ENCODE data around the gene AP1G2. TPM values are rescaled to one million over a fixed set of nuclear protein-coding genes. Genes with fewer than 3 reads are reported as not detected.

The AP1G2 gene
- total and polyA plus RNA-seq, 12 donors: 6.6 to 58.5 (median 10.8) TPM

DNA sequence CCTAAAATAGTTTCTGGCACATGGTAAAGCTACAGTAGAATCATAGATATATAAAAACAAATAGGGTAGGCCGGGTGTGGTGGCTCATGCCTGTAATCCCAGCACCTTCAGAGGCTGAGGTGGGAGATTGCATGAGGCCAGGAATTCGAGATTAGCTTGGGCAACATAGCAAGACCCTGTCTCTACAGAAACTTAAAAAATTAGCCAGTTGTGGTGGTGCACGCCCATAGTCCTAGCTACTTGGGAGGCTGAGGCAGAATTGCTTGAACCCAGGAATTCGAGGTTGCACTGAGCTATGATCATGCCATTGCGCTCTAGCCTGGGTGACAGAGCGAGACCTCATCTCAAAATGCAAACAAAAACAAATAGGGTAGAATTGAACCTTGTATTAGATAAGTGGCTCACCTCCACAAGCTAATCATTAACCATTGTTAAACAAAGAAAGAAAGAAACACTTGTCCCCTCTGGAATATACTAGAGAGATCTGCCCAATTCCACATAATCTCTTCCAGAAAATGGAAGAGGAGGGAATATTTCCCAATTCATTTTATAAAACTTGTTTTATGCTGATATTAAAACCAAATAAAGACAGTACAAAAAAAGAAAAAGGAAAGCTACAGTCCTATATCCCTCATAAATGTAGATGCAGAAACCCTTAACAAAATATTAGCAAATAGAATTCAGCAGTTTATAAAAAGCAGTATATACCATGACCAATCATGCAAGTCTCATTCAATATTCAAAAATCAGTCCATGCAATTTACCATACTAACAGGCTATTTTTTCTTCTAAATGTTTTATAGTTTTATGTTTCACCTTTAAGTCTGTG, 45.9 kb upstream of the AP1G2 start:
- Histone ChIP-seq H3K27ac (no peak overlapping the region), H3K9me3 (no peaks in the 10 kb centered on the region), H3K4me1 (no peaks in the 10 kb centered on the region), H3K27me3 (peaks cover 0 to 13% (median 0%) of the 10 kb centered on the region in 7 donors), H3K36me3 (no peaks in the 10 kb centered on the region), H3K4me3 (no peak overlapping the region)
- DNase-seq: no peak
- intact Hi-C loops (cut with DNase I): no loop called here
- 81 to 86% methylated on average over 6 of the region's 6 CpGs for WGBS, 2 donors
- ATAC-seq: no peak
- TF ChIP-seq CTCF (IDR thresholded peaks at IDR 0.05): no peak

GRCh38 chr14:23612802-23613201, 45.2 kb upstream of the AP1G2 start:
- WGBS, 2 donors: 87 to 100% methylated on average over 1 of the region's 1 CpG
- no peak for DNase-seq
- Histone ChIP-seq H3K36me3 (no peaks in the 10 kb centered on the region), H3K27ac (no peak overlapping the region), H3K27me3 (peaks cover 0 to 11% (median 0%) of the 10 kb centered on the region in 7 donors), H3K4me1 (no peaks in the 10 kb centered on the region), H3K9me3 (no peaks in the 10 kb centered on the region), H3K4me3 (no peak overlapping the region)
- TF ChIP-seq CTCF (IDR thresholded peaks at IDR 0.05): no peak
- intact Hi-C loops (cut with DNase I): no loop called here
- no peak for ATAC-seq

GRCh38 chr14:23612354-23612732, 44.8 kb upstream of the AP1G2 start:
- Histone ChIP-seq H3K36me3 (no peaks in the 10 kb centered on the region), H3K4me3 (no peak overlapping the region), H3K27ac (no peak overlapping the region), H3K9me3 (no peaks in the 10 kb centered on the region), H3K4me1 (no peaks in the 10 kb centered on the region), H3K27me3 (peaks cover 0 to 7% (median 0%) of the 10 kb centered on the region in 7 donors)
- ATAC-seq: no peak
- DNase-seq: no peak
- no peak for TF ChIP-seq CTCF (IDR thresholded peaks at IDR 0.05)
- intact Hi-C loops (cut with DNase I): no loop called here
- 57 to 63% methylated on average over 4 of the region's 4 CpGs for WGBS, 2 donors

GRCh38 chr14:23610815-23611289, 43.3 kb upstream of the AP1G2 start:
- intact Hi-C loops (cut with DNase I): no loop called here
- ATAC-seq: no peak

More at GRCh38 chr14:23610815-23611289, 43.3 kb upstream of the AP1G2 start:
- no peak for DNase-seq
- Histone ChIP-seq H3K27me3 (peaks cover 0 to 7% (median 0%) of the 10 kb centered on the region in 7 donors), H3K4me1 (no peaks in the 10 kb centered on the region), H3K36me3 (no peaks in the 10 kb centered on the region), H3K4me3 (no peak overlapping the region), H3K27ac (peak overlapping the region in 1 of 10 donors; percentile 68), H3K9me3 (no peaks in the 10 kb centered on the region)
- TF ChIP-seq CTCF (IDR thresholded peaks at IDR 0.05): no peak
- 56 to 57% methylated on average over 4 of the region's 4 CpGs for WGBS, 2 donors

All from heart right ventricle (tissue), 16 donors.